T-helper 2 cell treated with Interferon-gamma antibody and Interleukin-4, amounts not matched to agents 5 μg/mL and 100 μg/mL, for 36 hours (primary cell): ENCODE results near the gene KRTAP4-3.
"Not testable (repeated sequence)": the region's sequence is repeated elsewhere in the genome, so short reads cannot be mapped to it uniquely, and the experiment has no call there.

Source experiments
- DNase-seq: peaks from one replicate; pipeline ENCODE4 v3.0.0; 2021; ENCODE audit warnings: low spot score
- H3K27ac Mint-ChIP-seq: one replicate; pipeline ENCODE4 v1.8.0; 2021; ENCODE audit warnings: mild to moderate bottlenecking, mixed read lengths
- H3K27me3 Mint-ChIP-seq: one replicate; pipeline ENCODE4 v1.8.0; 2021; ENCODE audit warnings: low read depth, mixed read lengths
- H3K36me3 Mint-ChIP-seq: one replicate; pipeline ENCODE4 v1.8.0; 2021; ENCODE audit warnings: low read depth, mixed read lengths
- H3K4me1 Mint-ChIP-seq: one replicate; pipeline ENCODE4 v1.8.0; 2021; ENCODE audit warnings: low read depth, mixed read lengths
- H3K4me3 Mint-ChIP-seq: one replicate; pipeline ENCODE4 v1.8.0; 2022; ENCODE audit warnings: mild to moderate bottlenecking, moderate library complexity, mixed read lengths
- H3K9me3 Mint-ChIP-seq: one replicate; pipeline ENCODE4 v1.8.0; 2021; ENCODE audit warnings: mixed read lengths

The KRTAP4-3 gene

GRCh38 chr17:41177727-41178271, 9.8 kb upstream of the KRTAP4-3 start, which contains the start of gene KRTAP4-2:
Gene KRTAP4-2, minus strand, starts transcription at chr17:41178221. Its CDS starts 57 bp downstream, at chr17:41178164.
- H3K9me3 Mint-ChIP-seq, result no peaks in the 10 kb centered on the region
- H3K4me3 Mint-ChIP-seq, result no peak within 1 kb of the TSS
- DNase-seq, result no peak
- no peak within 1 kb of the TSS for H3K27ac Mint-ChIP-seq
- no peaks in the 10 kb centered on the region for H3K4me1 Mint-ChIP-seq
- no peaks in the 10 kb centered on the region for H3K27me3 Mint-ChIP-seq
- no peaks in the 10 kb centered on the region for H3K36me3 Mint-ChIP-seq

- DNase-seq, result no peak
- no peaks in the 10 kb centered on the region for H3K27me3 Mint-ChIP-seq
- no peaks in the 10 kb centered on the region for H3K4me1 Mint-ChIP-seq
- H3K4me3 Mint-ChIP-seq, result no peak overlapping the region
- H3K9me3 Mint-ChIP-seq, result no peaks in the 10 kb centered on the region
- H3K36me3 Mint-ChIP-seq, result no peaks in the 10 kb centered on the region
- H3K27ac Mint-ChIP-seq, result no peak overlapping the region
Observed at GRCh38 chr17:41176744-41177387, 8.8 kb upstream of the KRTAP4-3 start.

- H3K36me3 Mint-ChIP-seq, result no peaks in the 10 kb centered on the region
- H3K9me3 Mint-ChIP-seq, result no peaks in the 10 kb centered on the region
- H3K27me3 Mint-ChIP-seq, result peaks cover 3% of the 10 kb centered on the region
Observed at GRCh38 chr17:41171886-41172285, 3.9 kb upstream of the KRTAP4-3 start.

GRCh38 chr17:41167561-41167960, 460 bp downstream of the KRTAP4-3 start:
- DNase-seq, result no peak
- Mint-ChIP-seq H3K4me1 (no peaks in the 10 kb centered on the region), H3K9me3 (no peaks in the 10 kb centered on the region), H3K36me3 (no peaks in the 10 kb centered on the region), H3K27ac (no peak overlapping the region), H3K4me3 (no peak overlapping the region), H3K27me3 (peaks cover 3% of the 10 kb centered on the region)

More at GRCh38 chr17:41171886-41172285, 3.9 kb upstream of the KRTAP4-3 start:
- Mint-ChIP-seq H3K27ac (no peak overlapping the region), H3K4me1 (no peaks in the 10 kb centered on the region), H3K4me3 (no peak overlapping the region)
- no peak for DNase-seq

GRCh38 chr17:41163828-41164227, 4.2 kb downstream of the KRTAP4-3 start:
- Mint-ChIP-seq H3K27me3 (no peaks in the 10 kb centered on the region), H3K9me3 (no peaks in the 10 kb centered on the region), H3K27ac (no peak overlapping the region), H3K4me3 (no peak overlapping the region), H3K36me3 (no peaks in the 10 kb centered on the region), H3K4me1 (no peaks in the 10 kb centered on the region)
- DNase-seq, result no peak

GRCh38 chr17:41160648-41161047, 7.4 kb downstream of the KRTAP4-3 start, which contains the start of gene KRTAP4-4:
Gene KRTAP4-4, minus strand, starts transcription at chr17:41160748. Its CDS starts 57 bp downstream, at chr17:41160691.
- Mint-ChIP-seq H3K27ac (no peak within 1 kb of the TSS), H3K4me3 (no peak within 1 kb of the TSS), H3K9me3 (no peaks in the 10 kb centered on the region), H3K4me1 (no peaks in the 10 kb centered on the region), H3K27me3 (peaks cover 2% of the 10 kb centered on the region), H3K36me3 (no peaks in the 10 kb centered on the region)
- DNase-seq, result no peak

GRCh38 chr17:41160190-41160589, 7.8 kb downstream of the KRTAP4-3 start:
- not testable (repeated sequence) for H3K9me3 Mint-ChIP-seq, H3K4me1 Mint-ChIP-seq

GRCh38 chr17:41153856-41154255, 14.2 kb downstream of the KRTAP4-3 start:
- Mint-ChIP-seq H3K36me3 (no peaks in the 10 kb centered on the region), H3K4me1 (no peaks in the 10 kb centered on the region), H3K27ac (no peak overlapping the region), H3K4me3 (no peak overlapping the region), H3K9me3 (no peaks in the 10 kb centered on the region), H3K27me3 (peaks cover 8% of the 10 kb centered on the region)
- DNase-seq, result no peak

More at GRCh38 chr17:41160190-41160589, 7.8 kb downstream of the KRTAP4-3 start:
- H3K36me3 Mint-ChIP-seq, H3K27me3 Mint-ChIP-seq, DNase-seq, H3K27ac Mint-ChIP-seq, H3K4me3 Mint-ChIP-seq: not testable (repeated sequence)

- no peak overlapping the region for H3K4me3 Mint-ChIP-seq
- no peak for DNase-seq
- H3K27ac Mint-ChIP-seq, result no peak overlapping the region
- H3K36me3 Mint-ChIP-seq, result no peaks in the 10 kb centered on the region
- H3K4me1 Mint-ChIP-seq, result no peaks in the 10 kb centered on the region
- H3K9me3 Mint-ChIP-seq, result no peaks in the 10 kb centered on the region
- peaks cover 9% of the 10 kb centered on the region for H3K27me3 Mint-ChIP-seq
Observed at GRCh38 chr17:41151525-41151924, 16.5 kb downstream of the KRTAP4-3 start.

- Mint-ChIP-seq H3K4me3 (no peak overlapping the region), H3K27me3 (peaks cover 10% of the 10 kb centered on the region), H3K36me3 (no peaks in the 10 kb centered on the region), H3K9me3 (no peaks in the 10 kb centered on the region), H3K27ac (no peak overlapping the region), H3K4me1 (no peaks in the 10 kb centered on the region)
- DNase-seq, result no peak
Observed at GRCh38 chr17:41150026-41150425, 18.0 kb downstream of the KRTAP4-3 start.

- DNase-seq, result no peak
- Mint-ChIP-seq H3K27ac (no peak within 1 kb of the TSS), H3K4me3 (no peak within 1 kb of the TSS), H3K9me3 (no peaks in the 10 kb centered on the region), H3K27me3 (peaks cover 11% of the 10 kb centered on the region), H3K36me3 (no peaks in the 10 kb centered on the region), H3K4me1 (no peaks in the 10 kb centered on the region)
Observed at GRCh38 chr17:41149652-41149985, 18.4 kb downstream of the KRTAP4-3 start, which contains the start of gene KRTAP4-5. Gene KRTAP4-5, minus strand, starts transcription at chr17:41149825. Its CDS starts 58 bp downstream, at chr17:41149767.

GRCh38 chr17:41148971-41149651, 18.9 kb downstream of the KRTAP4-3 start:
- not testable (repeated sequence) for H3K36me3 Mint-ChIP-seq, H3K9me3 Mint-ChIP-seq, DNase-seq, H3K27ac Mint-ChIP-seq, H3K4me3 Mint-ChIP-seq, H3K4me1 Mint-ChIP-seq
- H3K27me3 Mint-ChIP-seq, result peaks cover 11% of the 10 kb centered on the region

GRCh38 chr17:41147531-41148204, 20.4 kb downstream of the KRTAP4-3 start:
- Mint-ChIP-seq H3K4me3 (no peak overlapping the region), H3K27ac (no peak overlapping the region)

GRCh38 chr17:41145261-41145660, 22.8 kb downstream of the KRTAP4-3 start:
- Mint-ChIP-seq H3K9me3 (peaks cover 26% of the 10 kb centered on the region), H3K27me3 (peaks cover 4% of the 10 kb centered on the region), H3K4me1 (no peaks in the 10 kb centered on the region), H3K27ac (no peak overlapping the region), H3K36me3 (no peaks in the 10 kb centered on the region), H3K4me3 (no peak overlapping the region)
- no peak for DNase-seq

More at GRCh38 chr17:41147531-41148204, 20.4 kb downstream of the KRTAP4-3 start:
- Mint-ChIP-seq H3K4me1 (no peaks in the 10 kb centered on the region), H3K36me3 (no peaks in the 10 kb centered on the region), H3K9me3 (peaks cover 12% of the 10 kb centered on the region), H3K27me3 (peaks cover 4% of the 10 kb centered on the region)
- DNase-seq, result no peak
